OCI-LY7 (cell line): ENCODE data around the gene SLC35A5.

Experiments
- CTCF ChIP-seq: fragments of 200-600 bp; sonication (generic); conservative IDR thresholded peaks from 2 replicates; pipeline ENCODE4 v1.5.1; 2014; ENCODE audit warnings: mild to moderate bottlenecking, antibody characterized with exemption, low read length, moderate library complexity, mixed read lengths
- EZH2phosphoT487 ChIP-seq: fragments of 200-600 bp; sonication (generic); IDR thresholded peaks from 2 replicates; pipeline ENCODE4 v1.6.1; 2018; ENCODE audit warnings: low read depth, borderline replicate concordance, mild to moderate bottlenecking, mixed run types, antibody characterized with exemption, low read length, moderate library complexity, mixed read lengths

GRCh38 chr3:112569265-112569664 is 7.4 kb downstream of the SLC35A5 start:
- TF ChIP-seq CTCF: no peak
- TF ChIP-seq EZH2phosphoT487: no peak
